Panc1 (cell line): ENCODE results near the gene ZNF384.

Experiments
- POLR2AphosphoS5 ChIP-seq: IDR thresholded peaks from 2 replicates; pipeline ENCODE4 v1.6.1; 2012; ENCODE audit warnings: mild to moderate bottlenecking, low read depth, low read length, moderate library complexity
- SIN3A ChIP-seq: IDR thresholded peaks from 2 replicates; pipeline ENCODE4 v1.6.1; 2012; ENCODE audit warnings: low read depth, mild to moderate bottlenecking, low read length, moderate library complexity, borderline replicate concordance; ENCODE audit not compliant: insufficient read depth
- TCF7L2 ChIP-seq: IDR thresholded peaks from 2 replicates; pipeline ENCODE4 v1.6.1; 2011; ENCODE audit warnings: mild to moderate bottlenecking, low read depth, low read length, inconsistent platforms
- TF ChIP-seq, protein P1 (sequence below): fragments of 450-650 bp; IDR thresholded peaks from 2 replicates; pipeline ENCODE4 v1.5.1; 2017; ENCODE audit warnings: mild to moderate bottlenecking
- TF ChIP-seq, protein P2 (sequence below), 2 experiments: IDR thresholded peaks; 2 replicates each; pipeline ENCODE4 v1.6.1; 2011 to 2012; ENCODE audit warnings: low read depth in 2 of 2, control low read depth in 1 of 2, low read length in 1 of 2, mild to moderate bottlenecking in 1 of 2, moderate library complexity in 1 of 2; ENCODE audit not compliant: insufficient read depth in 1 of 2

DNA sequence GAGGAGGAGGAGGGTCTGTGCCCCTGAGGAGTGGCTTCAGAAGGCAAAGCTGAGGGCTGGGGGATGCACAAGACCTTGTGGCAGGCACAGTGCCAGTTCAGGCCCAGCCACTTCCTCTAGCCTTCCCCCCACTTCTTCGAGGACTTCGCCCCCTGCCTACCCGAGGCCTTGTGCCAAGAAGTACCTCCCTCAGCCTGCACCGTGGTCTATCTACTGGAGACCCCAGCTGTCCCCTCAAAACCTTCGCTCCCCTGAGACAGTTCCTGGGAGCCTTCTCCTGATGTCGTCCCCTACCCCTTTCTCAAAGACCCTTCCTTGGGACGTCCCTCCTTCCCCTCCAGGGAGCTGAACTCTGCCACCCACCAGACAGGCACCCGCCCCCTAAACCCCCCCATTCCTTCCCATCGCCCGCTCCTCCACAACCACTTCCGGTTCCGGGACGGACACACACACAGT, 604 bp downstream of the ZNF384 start:
- TF ChIP-seq, protein P1, sequence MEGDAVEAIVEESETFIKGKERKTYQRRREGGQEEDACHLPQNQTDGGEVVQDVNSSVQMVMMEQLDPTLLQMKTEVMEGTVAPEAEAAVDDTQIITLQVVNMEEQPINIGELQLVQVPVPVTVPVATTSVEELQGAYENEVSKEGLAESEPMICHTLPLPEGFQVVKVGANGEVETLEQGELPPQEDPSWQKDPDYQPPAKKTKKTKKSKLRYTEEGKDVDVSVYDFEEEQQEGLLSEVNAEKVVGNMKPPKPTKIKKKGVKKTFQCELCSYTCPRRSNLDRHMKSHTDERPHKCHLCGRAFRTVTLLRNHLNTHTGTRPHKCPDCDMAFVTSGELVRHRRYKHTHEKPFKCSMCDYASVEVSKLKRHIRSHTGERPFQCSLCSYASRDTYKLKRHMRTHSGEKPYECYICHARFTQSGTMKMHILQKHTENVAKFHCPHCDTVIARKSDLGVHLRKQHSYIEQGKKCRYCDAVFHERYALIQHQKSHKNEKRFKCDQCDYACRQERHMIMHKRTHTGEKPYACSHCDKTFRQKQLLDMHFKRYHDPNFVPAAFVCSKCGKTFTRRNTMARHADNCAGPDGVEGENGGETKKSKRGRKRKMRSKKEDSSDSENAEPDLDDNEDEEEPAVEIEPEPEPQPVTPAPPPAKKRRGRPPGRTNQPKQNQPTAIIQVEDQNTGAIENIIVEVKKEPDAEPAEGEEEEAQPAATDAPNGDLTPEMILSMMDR, result no peak
- TF ChIP-seq, protein P2, sequence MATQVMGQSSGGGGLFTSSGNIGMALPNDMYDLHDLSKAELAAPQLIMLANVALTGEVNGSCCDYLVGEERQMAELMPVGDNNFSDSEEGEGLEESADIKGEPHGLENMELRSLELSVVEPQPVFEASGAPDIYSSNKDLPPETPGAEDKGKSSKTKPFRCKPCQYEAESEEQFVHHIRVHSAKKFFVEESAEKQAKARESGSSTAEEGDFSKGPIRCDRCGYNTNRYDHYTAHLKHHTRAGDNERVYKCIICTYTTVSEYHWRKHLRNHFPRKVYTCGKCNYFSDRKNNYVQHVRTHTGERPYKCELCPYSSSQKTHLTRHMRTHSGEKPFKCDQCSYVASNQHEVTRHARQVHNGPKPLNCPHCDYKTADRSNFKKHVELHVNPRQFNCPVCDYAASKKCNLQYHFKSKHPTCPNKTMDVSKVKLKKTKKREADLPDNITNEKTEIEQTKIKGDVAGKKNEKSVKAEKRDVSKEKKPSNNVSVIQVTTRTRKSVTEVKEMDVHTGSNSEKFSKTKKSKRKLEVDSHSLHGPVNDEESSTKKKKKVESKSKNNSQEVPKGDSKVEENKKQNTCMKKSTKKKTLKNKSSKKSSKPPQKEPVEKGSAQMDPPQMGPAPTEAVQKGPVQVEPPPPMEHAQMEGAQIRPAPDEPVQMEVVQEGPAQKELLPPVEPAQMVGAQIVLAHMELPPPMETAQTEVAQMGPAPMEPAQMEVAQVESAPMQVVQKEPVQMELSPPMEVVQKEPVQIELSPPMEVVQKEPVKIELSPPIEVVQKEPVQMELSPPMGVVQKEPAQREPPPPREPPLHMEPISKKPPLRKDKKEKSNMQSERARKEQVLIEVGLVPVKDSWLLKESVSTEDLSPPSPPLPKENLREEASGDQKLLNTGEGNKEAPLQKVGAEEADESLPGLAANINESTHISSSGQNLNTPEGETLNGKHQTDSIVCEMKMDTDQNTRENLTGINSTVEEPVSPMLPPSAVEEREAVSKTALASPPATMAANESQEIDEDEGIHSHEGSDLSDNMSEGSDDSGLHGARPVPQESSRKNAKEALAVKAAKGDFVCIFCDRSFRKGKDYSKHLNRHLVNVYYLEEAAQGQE (IDR thresholded peaks at IDR 0.05; ENCODE audit: insufficient read depth in 1 of 2, low read depth in 2 of 2, low read length in 1 of 2), result no peak
- no peak for TF ChIP-seq POLR2AphosphoS5
- TF ChIP-seq SIN3A, result no peak
- TF ChIP-seq TCF7L2, result no peak
